Measurements from ENCODE around the gene CDK6. TPM values are rescaled to one million over a fixed set of nuclear protein-coding genes. Genes with fewer than 3 reads are reported as not detected.

Gene CDK6
- total RNA-seq, 1 experiment from 2014 or later, result 175 TPM

DNA sequence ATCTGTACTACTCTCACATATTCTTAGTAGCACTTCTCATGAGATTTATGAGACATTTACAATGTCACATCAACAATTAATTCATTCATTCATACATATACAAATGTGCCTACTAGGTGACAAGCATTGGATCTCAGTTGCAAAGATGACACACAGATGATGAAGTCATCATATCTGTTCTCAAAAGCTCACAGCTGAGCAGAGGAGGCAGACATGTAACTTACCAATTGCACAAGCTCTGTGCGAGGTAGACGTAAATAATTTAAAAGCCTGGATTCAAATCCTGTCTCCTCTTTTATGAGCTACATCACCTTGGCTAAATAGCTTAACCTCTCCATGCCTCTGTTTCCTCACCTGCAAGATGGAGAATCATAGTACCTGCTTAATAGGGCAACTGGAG is 136.8 kb downstream of the CDK6 start:
- BruUV-seq (replicated peaks), result no TSS peak
- peaks cover 51% of the 10 kb centered on the region for H3K4me1 ChIP-seq
- no peaks in the 10 kb centered on the region for H3K27me3 Mint-ChIP-seq (ENCODE audit: insufficient read depth, unreplicated experiment)
- H3K36me3 ChIP-seq (ENCODE audit: control insufficient read depth, insufficient read depth, low read length), result no peaks in the 10 kb centered on the region
- H3K9me3 Mint-ChIP-seq (ENCODE audit: unreplicated experiment), result peaks cover 6% of the 10 kb centered on the region
- intact Hi-C loops (cut with micrococcal nuclease; ENCODE audit: unreplicated experiment), result loop anchor here (5.0 kb wide), 2 partner anchors 508 to 533 kb away; partner anchors contain the start of gene VPS50
- POLR2A ChIA-PET, result no interaction called here
- H3K4me3 ChIP-seq (ENCODE audit: low read depth, low read length), result no peak overlapping the region
- H3K27me3 ChIP-seq (replicated peaks; ENCODE audit: control insufficient read depth, insufficient read depth, low read length), result no peaks in the 10 kb centered on the region
- no peak overlapping the region for H3K4me3 Mint-ChIP-seq (ENCODE audit: unreplicated experiment)
- TF ChIP-seq, protein P1, sequence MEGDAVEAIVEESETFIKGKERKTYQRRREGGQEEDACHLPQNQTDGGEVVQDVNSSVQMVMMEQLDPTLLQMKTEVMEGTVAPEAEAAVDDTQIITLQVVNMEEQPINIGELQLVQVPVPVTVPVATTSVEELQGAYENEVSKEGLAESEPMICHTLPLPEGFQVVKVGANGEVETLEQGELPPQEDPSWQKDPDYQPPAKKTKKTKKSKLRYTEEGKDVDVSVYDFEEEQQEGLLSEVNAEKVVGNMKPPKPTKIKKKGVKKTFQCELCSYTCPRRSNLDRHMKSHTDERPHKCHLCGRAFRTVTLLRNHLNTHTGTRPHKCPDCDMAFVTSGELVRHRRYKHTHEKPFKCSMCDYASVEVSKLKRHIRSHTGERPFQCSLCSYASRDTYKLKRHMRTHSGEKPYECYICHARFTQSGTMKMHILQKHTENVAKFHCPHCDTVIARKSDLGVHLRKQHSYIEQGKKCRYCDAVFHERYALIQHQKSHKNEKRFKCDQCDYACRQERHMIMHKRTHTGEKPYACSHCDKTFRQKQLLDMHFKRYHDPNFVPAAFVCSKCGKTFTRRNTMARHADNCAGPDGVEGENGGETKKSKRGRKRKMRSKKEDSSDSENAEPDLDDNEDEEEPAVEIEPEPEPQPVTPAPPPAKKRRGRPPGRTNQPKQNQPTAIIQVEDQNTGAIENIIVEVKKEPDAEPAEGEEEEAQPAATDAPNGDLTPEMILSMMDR (IDR thresholded peaks at IDR 0.05; ENCODE audit: insufficient read depth in 1 of 2, low read depth in 1 of 2, low read length in 1 of 2, severe bottlenecking in 1 of 2, unreplicated experiment in 1 of 2), result no peak
- no peaks in the 10 kb centered on the region; the same call in 1 of the 2 replicates for H3K9me3 ChIP-seq
- peak overlapping the region; percentile 61 for H3K27ac Mint-ChIP-seq (ENCODE audit: unreplicated experiment)
- CTCF ChIA-PET, result no interaction called here
- peaks cover 60% of the 10 kb centered on the region for H3K36me3 Mint-ChIP-seq (ENCODE audit: insufficient read depth, unreplicated experiment)
- DNase-seq, result no peak
- H3K4me1 Mint-ChIP-seq (ENCODE audit: low read depth, unreplicated experiment), result peaks cover 46% of the 10 kb centered on the region

DNA sequence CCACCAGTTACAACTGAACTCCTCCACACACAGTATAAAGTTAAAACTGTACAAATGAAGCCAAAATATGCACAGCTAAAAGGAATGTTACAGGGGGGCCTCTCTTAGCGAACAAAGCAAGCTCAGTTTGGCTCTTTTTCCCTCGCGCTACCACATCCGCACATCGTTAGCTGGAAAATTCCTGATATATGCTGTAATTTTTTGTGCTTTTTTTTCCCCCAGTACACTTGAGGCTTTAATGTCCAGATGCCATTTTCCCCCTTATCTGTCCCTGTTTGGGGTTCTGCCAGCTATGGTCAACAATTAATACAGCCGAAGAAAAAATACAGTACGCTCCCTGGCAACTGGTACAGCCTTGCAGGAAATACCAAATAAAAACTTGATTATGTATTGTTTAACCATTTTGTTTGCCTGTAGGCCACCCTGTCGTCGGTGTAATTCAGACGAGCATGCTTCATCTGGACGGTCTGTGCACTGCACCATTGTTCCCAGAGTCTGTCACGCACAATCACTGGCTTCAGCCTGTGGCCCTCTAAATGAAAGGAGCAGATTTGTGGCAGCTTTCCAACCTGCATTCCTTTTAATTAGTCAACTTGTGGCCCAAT is 138.0 kb downstream of the CDK6 start:
- intact Hi-C loops (cut with micrococcal nuclease; ENCODE audit: unreplicated experiment), result loop anchor here (5.0 kb wide), 2 partner anchors 509 to 534 kb away; partner anchors contain the start of gene VPS50
- Mint-ChIP-seq H3K4me3 (ENCODE audit: unreplicated experiment) (peak overlapping the region; percentile 46), H3K4me1 (ENCODE audit: low read depth, unreplicated experiment) (peaks cover 43% of the 10 kb centered on the region), H3K27ac (ENCODE audit: unreplicated experiment) (peak overlapping the region; percentile 86), H3K27me3 (ENCODE audit: insufficient read depth, unreplicated experiment) (no peaks in the 10 kb centered on the region), H3K9me3 (ENCODE audit: unreplicated experiment) (no peaks in the 10 kb centered on the region), H3K36me3 (ENCODE audit: insufficient read depth, unreplicated experiment) (peaks cover 56% of the 10 kb centered on the region)
- DNase-seq, result no peak
- ChIA-PET CTCF (interaction anchor here (1.1 kb wide), 1 partner anchor 39 kb away, joined by 3 read pairs; no protein-coding TSS in a partner anchor), POLR2A (interaction anchor here (0.6 kb wide), 1 partner anchor 244 kb away, joined by 3 read pairs; no protein-coding TSS in a partner anchor)
- no TSS peak for BruUV-seq (replicated peaks)
- TF ChIP-seq, protein P1 (IDR thresholded peaks at IDR 0.05; ENCODE audit: insufficient read depth in 1 of 2, low read depth in 1 of 2, low read length in 1 of 2, severe bottlenecking in 1 of 2, unreplicated experiment in 1 of 2), result no peak
- peaks cover 63% of the 10 kb centered on the region for H3K4me1 ChIP-seq
- H3K27me3 ChIP-seq (replicated peaks; ENCODE audit: control insufficient read depth, insufficient read depth, low read length), result no peaks in the 10 kb centered on the region
- H3K4me3 ChIP-seq (ENCODE audit: low read depth, low read length), result no peak overlapping the region
- H3K36me3 ChIP-seq (ENCODE audit: control insufficient read depth, insufficient read depth, low read length), result no peaks in the 10 kb centered on the region
- no peaks in the 10 kb centered on the region for H3K9me3 ChIP-seq

DNA sequence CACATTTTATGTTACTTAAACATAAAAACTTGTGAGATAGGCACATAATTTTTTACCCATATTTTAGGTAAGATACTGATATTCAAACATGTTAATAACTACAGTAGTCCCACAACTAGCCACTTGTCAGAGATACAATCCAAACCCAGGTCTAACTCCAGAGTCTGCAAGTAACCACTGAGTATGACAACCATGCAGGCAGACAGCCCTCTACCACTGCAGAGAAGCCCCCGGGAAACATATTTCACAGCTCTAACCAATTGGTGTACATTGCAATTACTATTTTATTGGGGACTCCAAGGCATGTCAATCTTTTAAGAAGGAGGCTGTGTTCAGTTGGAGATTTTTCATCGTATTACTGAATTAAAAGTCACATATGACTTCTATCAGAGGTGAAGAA is 139.0 kb downstream of the CDK6 start:
- H3K27me3 ChIP-seq (replicated peaks; ENCODE audit: control insufficient read depth, insufficient read depth, low read length), result no peaks in the 10 kb centered on the region
- no TSS peak for BruUV-seq (replicated peaks)
- peak overlapping the region; percentile 89 for H3K27ac Mint-ChIP-seq (ENCODE audit: unreplicated experiment)
- TF ChIP-seq, protein P1 (IDR thresholded peaks at IDR 0.05; ENCODE audit: insufficient read depth in 1 of 2, low read depth in 1 of 2, low read length in 1 of 2, severe bottlenecking in 1 of 2, unreplicated experiment in 1 of 2), result no peak
- POLR2A ChIA-PET, result no interaction called here
- H3K4me3 Mint-ChIP-seq (ENCODE audit: unreplicated experiment), result peak overlapping the region; percentile 76
- no peaks in the 10 kb centered on the region for H3K9me3 Mint-ChIP-seq (ENCODE audit: unreplicated experiment)
- no peaks in the 10 kb centered on the region for H3K36me3 ChIP-seq (ENCODE audit: control insufficient read depth, insufficient read depth, low read length)
- H3K9me3 ChIP-seq, result no peaks in the 10 kb centered on the region
- peaks cover 72% of the 10 kb centered on the region for H3K4me1 ChIP-seq
- DNase-seq, result no peak
- peaks cover 43% of the 10 kb centered on the region for H3K4me1 Mint-ChIP-seq (ENCODE audit: low read depth, unreplicated experiment)
- peaks cover 56% of the 10 kb centered on the region for H3K36me3 Mint-ChIP-seq (ENCODE audit: insufficient read depth, unreplicated experiment)
- intact Hi-C loops (cut with micrococcal nuclease; ENCODE audit: unreplicated experiment), result loop anchor here (5.0 kb wide), 2 partner anchors 510 to 535 kb away; partner anchors contain the start of gene VPS50
- no peaks in the 10 kb centered on the region for H3K27me3 Mint-ChIP-seq (ENCODE audit: insufficient read depth, unreplicated experiment)
- H3K4me3 ChIP-seq (ENCODE audit: low read depth, low read length), result no peak overlapping the region
- CTCF ChIA-PET, result interaction anchor here (1.1 to 2.7 kb wide), 2 partner anchors 40 to 135 kb away, joined by 3 to 30 read pairs; no protein-coding TSS in a partner anchor
